ENCODE data around the gene ONECUT1. TPM values are rescaled to one million over a fixed set of nuclear protein-coding genes. Genes with fewer than 3 reads are reported as not detected.
"Not testable (repeated sequence)": the region's sequence is repeated elsewhere in the genome, so short reads cannot be mapped to it uniquely, and the experiment has no call there.

ONECUT1 gene
- not detected for total RNA-seq

- Histone ChIP-seq H3K27ac (no peak within 1 kb of the TSS), H3K4me1 (peaks cover 35 to 49% of the 10 kb centered on the region in 2 donors), H3K27me3 (peaks cover 43% of the 10 kb centered on the region)
Observed at GRCh38 chr15:52790169-52790708, at the start of gene ONECUT1. TSS of gene ONECUT1 (minus strand) at chr15:52790336. CDS start at chr15:52789884, 452 bp downstream.

GRCh38 chr15:52834379-52834778, 44.2 kb upstream of the ONECUT1 start:
- Histone ChIP-seq H3K9me3 (no peaks in the 10 kb centered on the region), H3K36me3 (no peaks in the 10 kb centered on the region), H3K4me1 (no peaks in the 10 kb centered on the region), H3K4me3 (replicated peaks in 1 of 3) (no peak overlapping the region), H3K27ac (no peak overlapping the region), H3K27me3 (no peaks in the 10 kb centered on the region)
- no peak for TF ChIP-seq POLR2A (IDR thresholded peaks at IDR 0.05)
- TF ChIP-seq CTCF (IDR thresholded peaks at IDR 0.05), result no peak
- DNase-seq, result no peak
- WGBS, 2 donors, result 83 to 89% methylated on average over 3 of the region's 3 CpGs
- intact Hi-C loops (cut with DNase I), result no loop called here

More at GRCh38 chr15:52790169-52790708, at the start of gene ONECUT1:
- 0 to 1% methylated on average over 14 to 23 of the region's 64 CpGs for WGBS, 2 donors
- Histone ChIP-seq H3K36me3 (no peaks in the 10 kb centered on the region), H3K9me3 (no peaks in the 10 kb centered on the region), H3K4me3 (replicated peaks in 1 of 3) (peak within 1 kb of the TSS in 2 of 3 donors; percentile 27 to 29)
- DNase-seq, result peak; percentile 61
- intact Hi-C loops (cut with DNase I), result no loop called here
- no peak for TF ChIP-seq CTCF (IDR thresholded peaks at IDR 0.05)
- TF ChIP-seq POLR2A (IDR thresholded peaks at IDR 0.05), result no peak

DNA sequence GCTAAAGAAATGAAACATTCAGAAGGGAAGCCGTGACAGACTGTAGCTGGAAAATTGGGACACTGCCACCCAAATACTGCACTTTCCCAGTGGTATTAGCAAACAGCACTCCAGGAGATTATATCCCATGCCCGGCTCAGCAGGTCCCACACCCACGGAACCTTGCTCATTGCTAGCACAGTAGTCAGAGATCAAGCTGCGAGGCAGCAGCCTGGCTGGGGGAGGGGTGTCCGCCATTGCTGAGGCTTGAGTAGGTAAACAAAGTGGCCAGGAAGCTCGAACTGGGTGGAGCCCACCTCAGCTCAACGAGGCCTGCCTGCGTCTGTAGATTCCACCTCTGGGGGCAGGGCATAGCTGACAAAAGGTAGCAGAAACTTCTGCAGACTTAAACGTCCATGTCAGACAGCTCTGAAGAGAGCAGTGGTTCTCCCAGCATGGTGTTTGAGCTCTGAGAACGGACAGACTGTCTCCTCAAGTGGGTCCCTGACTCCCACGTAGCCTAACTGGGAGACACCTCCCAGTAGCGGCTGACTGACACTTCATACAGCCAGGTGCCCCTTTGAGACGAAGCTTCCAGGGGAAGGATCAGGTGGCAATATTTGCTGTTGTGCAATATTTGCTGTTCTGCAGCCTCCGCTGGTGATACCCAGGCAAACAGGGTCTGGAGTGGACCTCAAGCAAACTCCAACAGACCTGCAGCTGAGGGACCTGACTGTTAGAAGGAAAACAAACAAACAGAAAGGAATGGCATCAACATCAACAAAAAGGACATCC, 34.2 kb upstream of the ONECUT1 start:
- not testable (repeated sequence) for H3K4me3 ChIP-seq (replicated peaks in 1 of 3); DNase-seq

DNA sequence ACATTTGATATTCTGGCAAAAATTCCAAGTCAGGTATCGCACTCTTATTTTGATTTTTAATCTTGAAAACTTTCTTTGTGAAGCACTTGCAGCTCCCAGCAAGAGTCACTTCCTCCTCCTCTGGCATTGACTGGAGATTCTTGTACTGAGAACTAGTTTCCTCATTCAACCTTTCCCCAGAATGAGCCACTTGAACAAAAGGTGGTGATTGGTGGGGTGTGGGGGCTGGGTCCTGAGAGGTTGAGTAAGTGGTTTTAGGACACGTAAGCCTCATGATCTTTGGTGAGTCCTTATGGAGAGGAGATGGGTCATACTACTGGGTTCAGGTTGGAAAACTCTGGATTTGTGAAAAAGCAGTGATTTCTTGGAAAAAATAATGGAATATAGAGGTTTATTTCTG, 32.3 kb upstream of the ONECUT1 start:
- 43 to 45% methylated on average over 2 of the region's 2 CpGs for WGBS, 2 donors
- peaks cover 9% of the 10 kb centered on the region for H3K27me3 ChIP-seq
- intact Hi-C loops (cut with DNase I), result no loop called here

More for the DNA sequence above, 34.2 kb upstream of the ONECUT1 start:
- H3K36me3 ChIP-seq; H3K9me3 ChIP-seq; H3K27ac ChIP-seq; intact Hi-C loops (cut with DNase I); H3K27me3 ChIP-seq; H3K4me1 ChIP-seq: not testable (repeated sequence)
- 86 to 90% methylated on average over 10 to 11 of the region's 14 CpGs for WGBS, 2 donors

DNA sequence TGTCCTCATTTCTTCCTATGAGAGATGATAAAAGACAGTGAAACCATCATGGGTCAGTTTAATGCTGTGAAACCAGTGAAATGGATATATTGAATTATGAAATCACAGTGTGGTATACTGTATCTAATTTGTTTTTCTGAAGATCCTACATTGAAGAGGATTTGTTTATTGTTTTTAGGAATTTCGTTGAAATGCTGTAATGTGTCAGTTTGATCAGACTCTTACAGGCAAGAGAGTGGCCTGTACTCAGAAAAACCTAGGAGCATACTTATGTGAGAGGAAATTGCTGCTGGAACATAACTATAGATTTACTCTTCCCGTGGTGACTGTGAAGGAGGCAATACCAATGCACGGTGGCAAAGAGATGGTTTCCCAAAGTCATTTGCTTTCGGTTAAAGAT, 29.1 kb upstream of the ONECUT1 start:
- Histone ChIP-seq H3K36me3 (no peaks in the 10 kb centered on the region), H3K9me3 (no peaks in the 10 kb centered on the region), H3K4me3 (replicated peaks in 1 of 3) (no peak overlapping the region), H3K27me3 (peaks cover 9% of the 10 kb centered on the region), H3K27ac (no peak overlapping the region), H3K4me1 (no peaks in the 10 kb centered on the region)
- WGBS, 2 donors, result 80 to 84% methylated on average over 4 of the region's 4 CpGs
- no peak for DNase-seq
- TF ChIP-seq CTCF (IDR thresholded peaks at IDR 0.05) (no peak), POLR2A (IDR thresholded peaks at IDR 0.05) (no peak)
- intact Hi-C loops (cut with DNase I), result no loop called here

More for the DNA sequence above, 32.3 kb upstream of the ONECUT1 start:
- no peaks in the 10 kb centered on the region for H3K9me3 ChIP-seq
- no peak for TF ChIP-seq POLR2A (IDR thresholded peaks at IDR 0.05)
- no peak for TF ChIP-seq CTCF (IDR thresholded peaks at IDR 0.05)
- H3K4me1 ChIP-seq, result no peaks in the 10 kb centered on the region
- H3K27ac ChIP-seq, result no peak overlapping the region
- no peak for DNase-seq
- H3K4me3 ChIP-seq (replicated peaks in 1 of 3), result no peak overlapping the region
- no peaks in the 10 kb centered on the region for H3K36me3 ChIP-seq

- H3K4me3 ChIP-seq (replicated peaks in 1 of 3); DNase-seq; H3K4me1 ChIP-seq; H3K36me3 ChIP-seq; H3K27me3 ChIP-seq; H3K27ac ChIP-seq; intact Hi-C loops (cut with DNase I); H3K9me3 ChIP-seq: not testable (repeated sequence)
- WGBS, 2 donors, result 67 to 73% methylated on average over 1 of the region's 1 CpG
Observed at GRCh38 chr15:52815899-52816298, 25.8 kb upstream of the ONECUT1 start.

Data from thyroid gland (tissue), 4 donors.